ENCODE results near the gene EFNB2. TPM values are rescaled to one million over a fixed set of nuclear protein-coding genes. Genes with fewer than 3 reads are reported as not detected.

Gene EFNB2
- total and polyA plus RNA-seq, 2 of the 13 experiments (the other 11 are each of a cell fraction or from before 2014, with no cell fraction given) = 0.11 to 0.20 TPM

- TF ChIP-seq, protein P1, sequence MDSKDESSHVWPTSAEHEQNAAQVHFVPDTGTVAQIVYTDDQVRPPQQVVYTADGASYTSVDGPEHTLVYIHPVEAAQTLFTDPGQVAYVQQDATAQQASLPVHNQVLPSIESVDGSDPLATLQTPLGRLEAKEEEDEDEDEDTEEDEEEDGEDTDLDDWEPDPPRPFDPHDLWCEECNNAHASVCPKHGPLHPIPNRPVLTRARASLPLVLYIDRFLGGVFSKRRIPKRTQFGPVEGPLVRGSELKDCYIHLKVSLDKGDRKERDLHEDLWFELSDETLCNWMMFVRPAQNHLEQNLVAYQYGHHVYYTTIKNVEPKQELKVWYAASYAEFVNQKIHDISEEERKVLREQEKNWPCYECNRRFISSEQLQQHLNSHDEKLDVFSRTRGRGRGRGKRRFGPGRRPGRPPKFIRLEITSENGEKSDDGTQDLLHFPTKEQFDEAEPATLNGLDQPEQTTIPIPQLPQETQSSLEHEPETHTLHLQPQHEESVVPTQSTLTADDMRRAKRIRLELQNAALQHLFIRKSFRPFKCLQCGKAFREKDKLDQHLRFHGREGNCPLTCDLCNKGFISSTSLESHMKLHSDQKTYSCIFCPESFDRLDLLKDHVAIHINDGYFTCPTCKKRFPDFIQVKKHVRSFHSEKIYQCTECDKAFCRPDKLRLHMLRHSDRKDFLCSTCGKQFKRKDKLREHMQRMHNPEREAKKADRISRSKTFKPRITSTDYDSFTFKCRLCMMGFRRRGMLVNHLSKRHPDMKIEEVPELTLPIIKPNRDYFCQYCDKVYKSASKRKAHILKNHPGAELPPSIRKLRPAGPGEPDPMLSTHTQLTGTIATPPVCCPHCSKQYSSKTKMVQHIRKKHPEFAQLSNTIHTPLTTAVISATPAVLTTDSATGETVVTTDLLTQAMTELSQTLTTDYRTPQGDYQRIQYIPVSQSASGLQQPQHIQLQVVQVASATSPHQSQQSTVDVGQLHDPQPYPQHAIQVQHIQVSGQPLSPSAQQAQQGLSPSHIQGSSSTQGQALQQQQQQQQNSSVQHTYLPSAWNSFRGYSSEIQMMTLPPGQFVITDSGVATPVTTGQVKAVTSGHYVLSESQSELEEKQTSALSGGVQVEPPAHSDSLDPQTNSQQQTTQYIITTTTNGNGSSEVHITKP (CRISPR knock-in tag; IDR thresholded peaks at IDR 0.05; ENCODE audit: low read depth) = no peak
- TF ChIP-seq ZSCAN25 (CRISPR knock-in tag; IDR thresholded peaks at IDR 0.05) (no peak), JDP2 (CRISPR knock-in tag; IDR thresholded peaks at IDR 0.05; ENCODE audit: borderline replicate concordance) (no peak), HINFP (CRISPR knock-in tag; IDR thresholded peaks at IDR 0.05; ENCODE audit: low read depth) (no peak), NR2F1 (CRISPR knock-in tag; IDR thresholded peaks at IDR 0.05) (no peak), AFF4 (CRISPR knock-in tag; IDR thresholded peaks at IDR 0.05) (no peak), RBM39 (IDR thresholded peaks at IDR 0.05; ENCODE audit: low read depth, low read length, poor library complexity, severe bottlenecking) (no peak), FOSL2 (CRISPR knock-in tag; IDR thresholded peaks at IDR 0.05) (no peak)
- TF ChIP-seq, protein P2, sequence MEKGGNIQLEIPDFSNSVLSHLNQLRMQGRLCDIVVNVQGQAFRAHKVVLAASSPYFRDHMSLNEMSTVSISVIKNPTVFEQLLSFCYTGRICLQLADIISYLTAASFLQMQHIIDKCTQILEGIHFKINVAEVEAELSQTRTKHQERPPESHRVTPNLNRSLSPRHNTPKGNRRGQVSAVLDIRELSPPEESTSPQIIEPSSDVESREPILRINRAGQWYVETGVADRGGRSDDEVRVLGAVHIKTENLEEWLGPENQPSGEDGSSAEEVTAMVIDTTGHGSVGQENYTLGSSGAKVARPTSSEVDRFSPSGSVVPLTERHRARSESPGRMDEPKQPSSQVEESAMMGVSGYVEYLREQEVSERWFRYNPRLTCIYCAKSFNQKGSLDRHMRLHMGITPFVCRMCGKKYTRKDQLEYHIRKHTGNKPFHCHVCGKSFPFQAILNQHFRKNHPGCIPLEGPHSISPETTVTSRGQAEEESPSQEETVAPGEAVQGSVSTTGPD (CRISPR knock-in tag; IDR thresholded peaks at IDR 0.05) = no peak
- TF ChIP-seq, protein P3, sequence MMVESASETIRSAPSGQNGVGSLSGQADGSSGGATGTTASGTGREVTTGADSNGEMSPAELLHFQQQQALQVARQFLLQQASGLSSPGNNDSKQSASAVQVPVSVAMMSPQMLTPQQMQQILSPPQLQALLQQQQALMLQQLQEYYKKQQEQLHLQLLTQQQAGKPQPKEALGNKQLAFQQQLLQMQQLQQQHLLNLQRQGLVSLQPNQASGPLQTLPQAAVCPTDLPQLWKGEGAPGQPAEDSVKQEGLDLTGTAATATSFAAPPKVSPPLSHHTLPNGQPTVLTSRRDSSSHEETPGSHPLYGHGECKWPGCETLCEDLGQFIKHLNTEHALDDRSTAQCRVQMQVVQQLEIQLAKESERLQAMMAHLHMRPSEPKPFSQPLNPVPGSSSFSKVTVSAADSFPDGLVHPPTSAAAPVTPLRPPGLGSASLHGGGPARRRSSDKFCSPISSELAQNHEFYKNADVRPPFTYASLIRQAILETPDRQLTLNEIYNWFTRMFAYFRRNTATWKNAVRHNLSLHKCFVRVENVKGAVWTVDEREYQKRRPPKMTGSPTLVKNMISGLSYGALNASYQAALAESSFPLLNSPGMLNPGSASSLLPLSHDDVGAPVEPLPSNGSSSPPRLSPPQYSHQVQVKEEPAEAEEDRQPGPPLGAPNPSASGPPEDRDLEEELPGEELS (CRISPR knock-in tag; IDR thresholded peaks at IDR 0.05) = no peak
- TF ChIP-seq, protein P4, sequence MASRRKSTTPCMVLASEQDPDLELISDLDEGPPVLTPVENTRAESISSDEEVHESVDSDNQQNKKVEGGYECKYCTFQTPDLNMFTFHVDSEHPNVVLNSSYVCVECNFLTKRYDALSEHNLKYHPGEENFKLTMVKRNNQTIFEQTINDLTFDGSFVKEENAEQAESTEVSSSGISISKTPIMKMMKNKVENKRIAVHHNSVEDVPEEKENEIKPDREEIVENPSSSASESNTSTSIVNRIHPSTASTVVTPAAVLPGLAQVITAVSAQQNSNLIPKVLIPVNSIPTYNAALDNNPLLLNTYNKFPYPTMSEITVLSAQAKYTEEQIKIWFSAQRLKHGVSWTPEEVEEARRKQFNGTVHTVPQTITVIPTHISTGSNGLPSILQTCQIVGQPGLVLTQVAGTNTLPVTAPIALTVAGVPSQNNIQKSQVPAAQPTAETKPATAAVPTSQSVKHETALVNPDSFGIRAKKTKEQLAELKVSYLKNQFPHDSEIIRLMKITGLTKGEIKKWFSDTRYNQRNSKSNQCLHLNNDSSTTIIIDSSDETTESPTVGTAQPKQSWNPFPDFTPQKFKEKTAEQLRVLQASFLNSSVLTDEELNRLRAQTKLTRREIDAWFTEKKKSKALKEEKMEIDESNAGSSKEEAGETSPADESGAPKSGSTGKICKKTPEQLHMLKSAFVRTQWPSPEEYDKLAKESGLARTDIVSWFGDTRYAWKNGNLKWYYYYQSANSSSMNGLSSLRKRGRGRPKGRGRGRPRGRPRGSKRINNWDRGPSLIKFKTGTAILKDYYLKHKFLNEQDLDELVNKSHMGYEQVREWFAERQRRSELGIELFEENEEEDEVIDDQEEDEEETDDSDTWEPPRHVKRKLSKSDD (CRISPR knock-in tag; IDR thresholded peaks at IDR 0.05; ENCODE audit: low read depth) = no peak
Measured at GRCh38 chr13:106489849-106490568, 45.5 kb downstream of the EFNB2 start (continued).
